ENCODE data around the gene PDIA4. TPM values are rescaled to one million over a fixed set of nuclear protein-coding genes. Genes with fewer than 3 reads are reported as not detected.

Gene PDIA4
- total RNA-seq, 2 experiments from 2014 or later: 72.6 to 75.7 TPM

GRCh38 chr7:149003018-149003417 lies 25.3 kb downstream of the PDIA4 start:
- DNase-seq (no peak), ATAC-seq (no peak)
- Mint-ChIP-seq H3K36me3 (ENCODE audit: low read depth) (peaks cover 36% of the 10 kb centered on the region), H3K4me3 (no peak overlapping the region), H3K27ac (no peak overlapping the region), H3K4me1 (ENCODE audit: low read depth) (peaks cover 11% of the 10 kb centered on the region), H3K9me3 (no peaks in the 10 kb centered on the region), H3K27me3 (no peaks in the 10 kb centered on the region)
- intact Hi-C loops (cut with micrococcal nuclease): no loop called here
- TF ChIP-seq, protein P1, sequence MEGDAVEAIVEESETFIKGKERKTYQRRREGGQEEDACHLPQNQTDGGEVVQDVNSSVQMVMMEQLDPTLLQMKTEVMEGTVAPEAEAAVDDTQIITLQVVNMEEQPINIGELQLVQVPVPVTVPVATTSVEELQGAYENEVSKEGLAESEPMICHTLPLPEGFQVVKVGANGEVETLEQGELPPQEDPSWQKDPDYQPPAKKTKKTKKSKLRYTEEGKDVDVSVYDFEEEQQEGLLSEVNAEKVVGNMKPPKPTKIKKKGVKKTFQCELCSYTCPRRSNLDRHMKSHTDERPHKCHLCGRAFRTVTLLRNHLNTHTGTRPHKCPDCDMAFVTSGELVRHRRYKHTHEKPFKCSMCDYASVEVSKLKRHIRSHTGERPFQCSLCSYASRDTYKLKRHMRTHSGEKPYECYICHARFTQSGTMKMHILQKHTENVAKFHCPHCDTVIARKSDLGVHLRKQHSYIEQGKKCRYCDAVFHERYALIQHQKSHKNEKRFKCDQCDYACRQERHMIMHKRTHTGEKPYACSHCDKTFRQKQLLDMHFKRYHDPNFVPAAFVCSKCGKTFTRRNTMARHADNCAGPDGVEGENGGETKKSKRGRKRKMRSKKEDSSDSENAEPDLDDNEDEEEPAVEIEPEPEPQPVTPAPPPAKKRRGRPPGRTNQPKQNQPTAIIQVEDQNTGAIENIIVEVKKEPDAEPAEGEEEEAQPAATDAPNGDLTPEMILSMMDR (IDR thresholded peaks at IDR 0.05): no peak
- CTCF ChIA-PET: interaction anchor here (0.7 kb wide), 1 partner anchor 63 kb away, joined by 3 read pairs; no protein-coding TSS in a partner anchor
- POLR2A ChIA-PET: interaction anchor here (2.9 kb wide), 1 partner anchor 62 kb away, joined by 9 read pairs; no protein-coding TSS in a partner anchor

GRCh38 chr7:149002604-149003003 lies 25.7 kb downstream of the PDIA4 start:
- CTCF ChIA-PET: interaction anchor here (3.3 kb wide), 1 partner anchor 63 kb away, joined by 22 read pairs; no protein-coding TSS in a partner anchor
- intact Hi-C loops (cut with micrococcal nuclease): no loop called here
- peaks cover 11% of the 10 kb centered on the region for H3K4me1 Mint-ChIP-seq (ENCODE audit: low read depth)
- ATAC-seq (no peak), DNase-seq (no peak)
- no peaks in the 10 kb centered on the region for H3K9me3 Mint-ChIP-seq
- peaks cover 36% of the 10 kb centered on the region for H3K36me3 Mint-ChIP-seq (ENCODE audit: low read depth)
- TF ChIP-seq, protein P1 (IDR thresholded peaks at IDR 0.05): no peak
- H3K27me3 Mint-ChIP-seq: no peaks in the 10 kb centered on the region
- no peak overlapping the region for H3K27ac Mint-ChIP-seq
- POLR2A ChIA-PET: interaction anchor here (2.9 kb wide), 1 partner anchor 63 kb away, joined by 9 read pairs; no protein-coding TSS in a partner anchor
- no peak overlapping the region for H3K4me3 Mint-ChIP-seq

- intact Hi-C loops (cut with micrococcal nuclease): no loop called here
- ATAC-seq (no peak), DNase-seq (no peak)
- no peak overlapping the region for H3K27ac Mint-ChIP-seq
- no peaks in the 10 kb centered on the region for H3K27me3 Mint-ChIP-seq
- peaks cover 7% of the 10 kb centered on the region for H3K4me1 Mint-ChIP-seq (ENCODE audit: low read depth)
- ChIA-PET POLR2A (interaction anchor here (0.8 to 2.9 kb wide), 3 partner anchors 14 to 89 kb away, joined by 3 to 9 read pairs (median 6); partner anchors contain the start of gene ZNF786), CTCF (interaction anchor here (3.3 kb wide), 1 partner anchor 64 kb away, joined by 22 read pairs; no protein-coding TSS in a partner anchor)
- no peaks in the 10 kb centered on the region for H3K9me3 Mint-ChIP-seq
- H3K36me3 Mint-ChIP-seq (ENCODE audit: low read depth): peaks cover 31% of the 10 kb centered on the region
- H3K4me3 Mint-ChIP-seq: no peak overlapping the region
- TF ChIP-seq, protein P1 (IDR thresholded peaks at IDR 0.05): no peak
Measured at GRCh38 chr7:149001427-149002068, 26.8 kb downstream of the PDIA4 start.

DNA sequence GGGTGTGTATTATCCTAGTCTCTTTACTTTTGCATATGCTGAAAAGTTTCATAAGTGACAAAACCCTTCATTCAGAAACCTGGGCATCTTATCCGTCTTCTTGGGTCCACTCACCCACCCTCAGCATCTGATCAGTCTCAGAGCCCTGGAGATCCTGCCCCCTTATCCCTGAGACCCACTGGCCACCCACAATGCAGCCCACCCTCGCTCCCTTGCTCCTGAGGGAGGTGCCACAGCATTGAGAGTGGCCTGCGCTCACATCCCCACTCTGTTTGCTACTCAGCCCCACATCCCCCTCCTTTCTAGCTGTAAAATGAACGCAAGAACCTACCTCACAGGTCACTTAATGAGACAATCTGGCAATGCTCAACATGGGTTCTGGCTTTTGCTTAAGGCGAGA lies 27.3 kb downstream of the PDIA4 start:
- H3K4me1 Mint-ChIP-seq (ENCODE audit: low read depth): peaks cover 3% of the 10 kb centered on the region
- TF ChIP-seq, protein P1 (IDR thresholded peaks at IDR 0.05): no peak
- intact Hi-C loops (cut with micrococcal nuclease): no loop called here
- ChIA-PET POLR2A (interaction anchor here (1.7 to 2.9 kb wide), 2 partner anchors 13 to 64 kb away, joined by 6 to 9 read pairs; no protein-coding TSS in a partner anchor), CTCF (interaction anchor here (3.3 kb wide), 1 partner anchor 65 kb away, joined by 22 read pairs; no protein-coding TSS in a partner anchor)
- no peaks in the 10 kb centered on the region for H3K9me3 Mint-ChIP-seq
- ATAC-seq (no peak), DNase-seq (no peak)
- H3K4me3 Mint-ChIP-seq: no peak overlapping the region
- H3K27me3 Mint-ChIP-seq: no peaks in the 10 kb centered on the region
- H3K27ac Mint-ChIP-seq: no peak overlapping the region
- peaks cover 29% of the 10 kb centered on the region for H3K36me3 Mint-ChIP-seq (ENCODE audit: low read depth)

DNA sequence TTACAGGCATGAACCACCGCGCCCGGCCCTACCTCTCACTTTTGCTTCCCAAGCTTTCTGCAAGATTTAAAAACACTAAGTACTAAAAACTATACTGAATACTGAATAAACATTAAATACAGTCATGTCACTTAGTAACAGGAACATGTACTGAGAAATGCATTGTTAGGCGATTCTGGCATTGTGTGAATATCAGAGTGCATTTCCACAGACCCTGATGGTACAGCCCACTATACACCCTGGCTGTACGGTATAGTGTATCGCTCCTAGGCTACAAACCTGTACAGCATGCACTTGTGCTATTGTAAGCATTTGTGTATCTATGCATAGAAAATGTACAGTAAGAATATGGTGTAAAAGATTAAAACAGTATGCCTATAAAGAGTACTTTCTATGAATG lies 29.1 kb downstream of the PDIA4 start:
- CTCF ChIA-PET: interaction anchor here (1.4 to 3.3 kb wide), 2 partner anchors 66 to 84 kb away, joined by 3 to 22 read pairs; no protein-coding TSS in a partner anchor
- ATAC-seq (no peak), DNase-seq (no peak)
- Mint-ChIP-seq H3K36me3 (ENCODE audit: low read depth) (peaks cover 15% of the 10 kb centered on the region), H3K4me3 (no peak overlapping the region), H3K9me3 (no peaks in the 10 kb centered on the region), H3K27ac (no peak overlapping the region), H3K27me3 (no peaks in the 10 kb centered on the region), H3K4me1 (ENCODE audit: low read depth) (no peaks in the 10 kb centered on the region)
- POLR2A ChIA-PET: no interaction called here
- TF ChIP-seq, protein P1 (IDR thresholded peaks at IDR 0.05): no peak
- intact Hi-C loops (cut with micrococcal nuclease): no loop called here
